Midbrain (tissue), 1 donor: ENCODE data around the gene OPCML.

Source experiments
- DNase-seq: peaks from one replicate; lab custom pipeline; 2025; lab: John Stamatoyannopoulos, UW

Gene OPCML

GRCh38 chr11:132472411-132473172 lies 1059.7 kb downstream of the OPCML start:
- DNase-seq = peak; percentile 7

GRCh38 chr11:132471466-132471865 lies 1060.8 kb downstream of the OPCML start:
- no peak for DNase-seq

GRCh38 chr11:132466983-132467382 lies 1065.3 kb downstream of the OPCML start:
- no peak for DNase-seq

GRCh38 chr11:132464939-132465338 lies 1067.4 kb downstream of the OPCML start:
- no peak for DNase-seq

GRCh38 chr11:132464003-132464342 lies 1068.3 kb downstream of the OPCML start:
- no peak for DNase-seq

- DNase-seq = no peak
Measured at GRCh38 chr11:132463295-132464002, 1068.9 kb downstream of the OPCML start.

GRCh38 chr11:132459736-132460135 lies 1072.6 kb downstream of the OPCML start:
- DNase-seq = no peak

GRCh38 chr11:132457445-132457844 lies 1074.9 kb downstream of the OPCML start:
- no peak for DNase-seq

GRCh38 chr11:132456751-132457328 lies 1075.5 kb downstream of the OPCML start:
- DNase-seq = no peak

GRCh38 chr11:132455044-132455443 lies 1077.3 kb downstream of the OPCML start:
- DNase-seq = no peak

- DNase-seq = no peak
Measured at GRCh38 chr11:132453406-132453805, 1078.9 kb downstream of the OPCML start.

GRCh38 chr11:132452616-132453015 lies 1079.7 kb downstream of the OPCML start:
- no peak for DNase-seq

GRCh38 chr11:132451942-132452601 lies 1080.2 kb downstream of the OPCML start:
- no peak for DNase-seq

GRCh38 chr11:132450631-132451030 lies 1081.7 kb downstream of the OPCML start:
- no peak for DNase-seq

- DNase-seq = no peak
Measured at GRCh38 chr11:132448334-132448995, 1083.8 kb downstream of the OPCML start.

GRCh38 chr11:132447761-132448160 lies 1084.5 kb downstream of the OPCML start:
- no peak for DNase-seq

- DNase-seq = no peak
Measured at GRCh38 chr11:132445859-132446291, 1086.4 kb downstream of the OPCML start.

- DNase-seq = no peak
Measured at GRCh38 chr11:132444911-132445310, 1087.4 kb downstream of the OPCML start.

- DNase-seq = no peak
Measured at GRCh38 chr11:132439711-132440255, 1092.5 kb downstream of the OPCML start.

- no peak for DNase-seq
Measured at GRCh38 chr11:132438418-132438817, 1093.9 kb downstream of the OPCML start.

GRCh38 chr11:132430429-132431062 lies 1101.8 kb downstream of the OPCML start:
- no peak for DNase-seq
